HepG2 (cell line): ENCODE measurements around the gene COL8A2. TPM values are rescaled to one million over a fixed set of nuclear protein-coding genes. Genes with fewer than 3 reads are reported as not detected.

ENCODE experiments used
- ATAC-seq: fragments of 200-7000 bp; cut with Tn5 transposase; 3 replicates; pipeline ENCODE4 v1.9.1; 2020; ENCODE audit warnings: mild to moderate bottlenecking, moderate library complexity
- BruUV-seq: library from RNA; stranded (reverse); fragments of 400-500 nt; replicated peaks from 2 replicates; lab custom pipeline; 2021; lab: Mats Ljungman, UMichigan
- CTCF ChIA-PET: fragments of 300-600 bp; formaldehyde crosslinking; extraction: SDS; loops from one replicate; lab custom pipeline; 2021; ENCODE audit warnings: low total read pairs, inconsistent platforms, low intra/inter-chr PET ratio; lab: Yijun Ruan, JAX
- POLR2A ChIA-PET: fragments of 350-600 bp; sonication (Branson Sonifier 250); formaldehyde crosslinking; loops from one replicate; lab custom pipeline; 2020; ENCODE audit warnings: antibody characterized with exemption, inconsistent platforms; lab: Yijun Ruan, JAX
- DNase-seq: peaks from one replicate; pipeline ENCODE4 v3.0.0-alpha.2; 2015; ENCODE audit warnings: low spot score
- FAIRE-seq: peaks from 3 replicates; lab custom pipeline; 2011; peaks lifted over from hg19 to GRCh38; lab: Jason Lieb, UNC
- H2AFZ ChIP-seq: one replicate; pipeline ENCODE4 v1.6.1; 2011; ENCODE audit warnings: low read length, inconsistent platforms
- H3K27ac ChIP-seq: fragments of 300-600 bp; 3 replicates; pipeline ENCODE4 v1.8.0; 2011; ENCODE audit warnings: mixed run types, mild to moderate bottlenecking, mixed read lengths, low read length, inconsistent platforms; ENCODE audit not compliant: insufficient read depth; ENCODE audit errors: extremely low read length
- H3K27me3 ChIP-seq, 2 experiments: fragments of 200-600 bp in 1 of 2; 2 replicates in 1 of 2; 3 replicates in 1 of 2; pipeline versions ENCODE4 v1.6.0 to v1.8.0; 2011; ENCODE audit warnings: low read length in 2 of 2, mild to moderate bottlenecking in 2 of 2, moderate library complexity in 2 of 2, inconsistent platforms in 1 of 2; ENCODE audit not compliant: insufficient read depth in 2 of 2, control insufficient read depth in 1 of 2
- H3K36me3 ChIP-seq, 2 experiments: fragments of 200-600 bp in 1 of 2; replicated peaks in 1 of 2; 2 replicates in 1 of 2; 3 replicates in 1 of 2; pipeline versions ENCODE4 v1.5.1 to v1.8.0; 2011; ENCODE audit warnings: low read length in 2 of 2, inconsistent platforms in 1 of 2; ENCODE audit not compliant: insufficient read depth in 2 of 2, control insufficient read depth in 1 of 2
- H3K4me1 ChIP-seq: 2 replicates; pipeline ENCODE4 v1.5.1; 2012; ENCODE audit warnings: low read length, inconsistent platforms; ENCODE audit not compliant: insufficient read depth
- H3K4me2 ChIP-seq: 2 replicates; pipeline ENCODE4 v1.6.0; 2011; ENCODE audit warnings: low read depth, low read length, inconsistent platforms
- H3K4me3 ChIP-seq, 3 experiments: fragments of 200-600 bp in 1 of 3; sonication (generic), shearing (Covaris generic) in 1 of 3; replicated peaks in 1 of 3; 2 replicates each; pipeline ENCODE4 v1.5.1; 2011 to 2016; ENCODE audit warnings: low read length in 3 of 3, inconsistent platforms in 2 of 3, low read depth in 2 of 3, mild to moderate bottlenecking in 2 of 3, control low read depth in 1 of 3, mixed read lengths in 1 of 3; ENCODE audit not compliant: insufficient read depth in 1 of 3
- H3K79me2 ChIP-seq: one replicate; pipeline ENCODE4 v1.6.1; 2011; ENCODE audit warnings: low read length, inconsistent platforms; ENCODE audit not compliant: insufficient read depth
- H3K9ac ChIP-seq: 2 replicates; pipeline ENCODE4 v1.6.0; 2011; ENCODE audit warnings: mild to moderate bottlenecking, low read depth, low read length, inconsistent platforms; ENCODE audit not compliant: insufficient read depth
- H3K9me3 ChIP-seq: 2 replicates; pipeline ENCODE4 v1.5.1; 2012; ENCODE audit warnings: mild to moderate bottlenecking, low read length
- H4K20me1 ChIP-seq: 2 replicates; pipeline ENCODE4 v1.6.0; 2011; ENCODE audit warnings: inconsistent platforms, mild to moderate bottlenecking, low read length, moderate library complexity; ENCODE audit not compliant: insufficient read depth
- BHLHE40 ChIP-seq: IDR thresholded peaks from 2 replicates; pipeline ENCODE4 v1.6.1; 2011; ENCODE audit warnings: low read length, improper control_type of control experiment
- DMTF1 ChIP-seq: sonication (generic); formaldehyde crosslinking; IDR thresholded peaks from 2 replicates; pipeline ENCODE4 v1.4.0; 2020; ENCODE audit warnings: mild to moderate bottlenecking, missing genetic modification reagents
- FOXK2 ChIP-seq: fragments of 450-650 bp; IDR thresholded peaks from 2 replicates; pipeline ENCODE4 v1.6.1; 2016
- HOXA7 ChIP-seq: sonication (generic); formaldehyde crosslinking; IDR thresholded peaks from 2 replicates; pipeline ENCODE4 v1.8.1; 2022; ENCODE audit warnings: mild to moderate bottlenecking, missing genetic modification reagents, moderate library complexity
- KLF9 ChIP-seq: IDR thresholded peaks from 2 replicates; pipeline ENCODE4 v1.6.1; 2016; ENCODE audit warnings: low read depth
- SIX4 ChIP-seq: sonication (generic); formaldehyde crosslinking; IDR thresholded peaks from 2 replicates; pipeline ENCODE4 v1.4.0; 2020; ENCODE audit warnings: missing genetic modification reagents
- SRF ChIP-seq: IDR thresholded peaks from 2 replicates; pipeline ENCODE4 v1.6.1; 2011; ENCODE audit warnings: mild to moderate bottlenecking, low read depth, low read length, moderate library complexity
- TCF7L2 ChIP-seq: IDR thresholded peaks from 2 replicates; pipeline ENCODE4 v1.6.1; 2011; ENCODE audit warnings: mild to moderate bottlenecking, low read depth, low read length, moderate library complexity
- TRIM22 ChIP-seq: fragments of 450-650 bp; IDR thresholded peaks from 2 replicates; pipeline ENCODE4 v1.6.1; 2017
- ZNF160 ChIP-seq: sonication (generic); formaldehyde crosslinking; IDR thresholded peaks from 2 replicates; pipeline ENCODE4 v1.8.0; 2022; ENCODE audit warnings: mild to moderate bottlenecking, inconsistent platforms, missing genetic modification reagents
- ZNF225 ChIP-seq: sonication (generic); formaldehyde crosslinking; IDR thresholded peaks from 2 replicates; pipeline ENCODE4 v1.4.0; 2020; ENCODE audit warnings: mild to moderate bottlenecking, missing genetic modification reagents
- ZNF343 ChIP-seq: sonication (generic); formaldehyde crosslinking; IDR thresholded peaks from 2 replicates; pipeline ENCODE4 v1.4.0; 2020; ENCODE audit warnings: mild to moderate bottlenecking, missing genetic modification reagents
- ZNF557 ChIP-seq: sonication (generic); formaldehyde crosslinking; IDR thresholded peaks from 2 replicates; pipeline ENCODE4 v1.4.0; 2020; ENCODE audit warnings: missing genetic modification reagents
- ZNF570 ChIP-seq: sonication (generic); formaldehyde crosslinking; IDR thresholded peaks from 2 replicates; pipeline ENCODE4 v1.4.0; 2020; ENCODE audit warnings: mild to moderate bottlenecking, missing genetic modification reagents, borderline replicate concordance
- ZNF652 ChIP-seq: IDR thresholded peaks from 2 replicates; pipeline ENCODE4 v1.6.1; 2016; ENCODE audit warnings: low read depth, borderline replicate concordance
- WGBS: methylation state at CpG from one replicate; pipeline ENCODE4 v1.1.6; 2017; ENCODE audit warnings: low lambda C conversion rate; 5-methylcytosine and 5-hydroxymethylcytosine counted together
- in situ Hi-C: cut with HindIII; loops from 2 replicates; pipeline ENCODE4 v1.10.0; 2017; ENCODE audit warnings: low pct_unique_long_range_greater_than_20kb; ENCODE audit not compliant: extremely low pct_ligation_motif_present
- intact Hi-C: fragments of 100-400 bp; cut with micrococcal nuclease; formaldehyde crosslinking; loops from one replicate; pipeline ENCODE4 v1.10.0; 2022; ENCODE audit not compliant: unreplicated experiment
- polyA plus RNA-seq, 8 experiments: library from polyadenylated mRNA; depleted of rRNA in 3 of 8; stranded (reverse) in 7 of 8; unstranded in 1 of 8; fragments of >200 nt; fragmentation: Illumina TruSeq in 4 of 8; extraction: Trizol in 4 of 8; gene quantifications; 2 replicates each; pipeline versions ENCODE4 v1.2.1 to v1.2.3, GENCODE V29; 2011 to 2016; ENCODE audit warnings: low read depth in 4 of 8, missing spikeins in 1 of 8, mixed read lengths in 1 of 8; ENCODE audit not compliant: insufficient read depth in 1 of 8
- total RNA-seq, 5 experiments: library from RNA; depleted of rRNA; stranded (reverse); fragments of >200 nt; fragmentation: Illumina TruSeq; extraction: Trizol; gene quantifications; 2 replicates each; pipeline ENCODE4 v1.2.3, GENCODE V29; 2016; ENCODE audit warnings: low read depth in 1 of 5
- TF ChIP-seq, protein P1 (sequence below): sonication (generic); formaldehyde crosslinking; conservative IDR thresholded peaks from 2 replicates; pipeline ENCODE4 v1.8.1; 2023; ENCODE audit warnings: missing genetic modification reagents
- TF ChIP-seq, protein P2 (sequence below): sonication (generic); formaldehyde crosslinking; IDR thresholded peaks from 2 replicates; pipeline ENCODE4 v1.8.1; 2023; ENCODE audit warnings: mild to moderate bottlenecking, missing genetic modification reagents

Gene COL8A2
- total and polyA plus RNA-seq, 2 of the 13 experiments (the other 11 are each of a cell fraction or from before 2014, with no cell fraction given): 0.13 to 0.24 TPM

DNA sequence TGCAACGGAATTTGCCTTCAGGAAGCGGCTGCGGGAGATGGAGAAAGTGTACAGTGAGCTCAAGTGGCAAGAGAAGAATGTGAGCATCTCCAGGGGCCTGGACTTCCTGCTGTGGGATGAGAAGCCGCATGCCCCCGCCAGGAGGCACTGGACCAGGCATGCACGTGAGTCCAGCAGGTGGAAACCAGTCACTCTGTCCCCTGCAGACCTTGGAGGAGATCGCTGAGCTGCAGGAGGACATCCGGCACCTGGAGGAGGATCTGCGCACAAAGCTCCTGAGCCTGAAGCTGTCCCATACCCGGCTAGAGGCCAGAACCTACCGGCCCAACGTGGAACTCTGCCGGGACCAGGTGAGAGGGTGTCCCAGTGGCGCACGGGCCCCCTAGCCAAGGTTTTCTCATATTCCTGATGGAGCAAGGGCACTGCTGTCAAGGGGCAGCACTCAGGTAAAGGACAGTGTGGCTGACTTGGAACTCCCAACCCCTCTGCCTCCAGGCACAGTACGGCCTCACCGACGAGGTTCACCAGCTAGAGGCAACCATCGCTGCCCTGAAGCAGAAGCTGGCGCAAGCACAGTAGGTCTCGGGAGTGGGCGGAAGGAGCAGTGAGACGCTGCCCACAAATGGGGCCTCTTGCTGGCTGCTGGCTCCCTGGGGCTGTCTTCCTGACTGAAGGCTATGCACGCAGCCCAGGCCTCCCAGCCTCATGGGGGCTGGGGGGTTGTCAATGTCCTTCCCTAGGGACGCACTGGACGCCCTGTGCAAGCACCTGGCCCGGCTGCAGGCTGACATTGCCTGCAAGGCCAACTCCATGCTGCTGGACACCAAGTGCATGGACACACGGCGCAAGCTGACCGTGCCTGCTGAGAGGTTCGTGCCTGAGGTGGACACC, 37.5 kb downstream of the COL8A2 start (continued):
- TF ChIP-seq ZNF343 (CRISPR knock-in tag) (no peak), TRIM22 (no peak), BHLHE40 (peak; percentile 74), TCF7L2 (no peak), KLF9 (no peak), SIX4 (CRISPR knock-in tag) (no peak), ZNF570 (CRISPR knock-in tag) (no peak)

DNA sequence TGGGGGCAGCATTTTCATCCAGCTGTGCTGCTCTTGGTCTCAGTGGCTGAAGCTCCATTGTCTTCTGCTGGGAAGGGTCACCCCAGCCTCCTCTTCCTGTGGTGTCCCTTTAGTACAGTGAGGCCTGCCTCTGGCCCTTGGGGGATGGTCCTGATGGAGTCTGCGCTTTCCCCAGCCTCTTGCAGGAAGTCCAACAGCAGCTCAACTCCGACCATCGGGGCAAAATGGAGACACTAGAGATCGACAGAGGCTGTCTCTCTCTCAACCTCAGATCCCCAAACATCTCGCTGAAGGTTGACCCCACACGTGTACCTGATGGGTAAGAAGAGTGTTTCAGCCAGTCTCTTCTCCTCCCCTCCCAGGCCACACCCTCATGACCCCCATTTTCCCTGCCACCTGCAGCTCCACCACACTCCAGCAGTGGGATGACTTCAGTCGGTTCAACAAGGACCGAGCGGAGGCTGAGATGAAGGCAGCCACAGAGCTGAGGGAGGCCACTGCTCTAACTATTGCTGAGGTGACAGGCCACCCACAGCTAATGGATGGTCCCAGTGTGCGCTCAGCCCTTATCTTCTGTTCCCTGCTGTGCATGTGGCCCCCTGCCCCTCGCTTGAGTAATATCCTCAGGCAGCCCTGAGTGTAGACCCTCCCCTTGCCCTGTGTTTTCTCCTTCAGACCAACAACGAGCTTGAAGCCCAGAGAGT, 38.3 kb downstream of the COL8A2 start:
- WGBS: 77% methylated on average over 12 of the region's 12 CpGs
- POLR2A ChIA-PET: interaction anchor here (1.8 kb wide), 1 partner anchor 314 kb away, joined by 5 read pairs; no protein-coding TSS in a partner anchor
- Histone ChIP-seq H3K4me2 (no peak overlapping the region), H3K36me3 (peaks cover 4 to 9% of the 10 kb centered on the region in 2 experiments; a peak in 3 of 5 replicates), H3K27me3 (peaks cover 0 to 2% of the 10 kb centered on the region in 2 experiments; a peak in 1 of 5 replicates), H3K79me2 (peaks cover 21% of the 10 kb centered on the region), H3K4me3 (no peak overlapping the region), H2AFZ (no peak overlapping the region), H3K9me3 (no peaks in the 10 kb centered on the region), H4K20me1 (no peaks in the 10 kb centered on the region), H3K4me1 (peaks cover 30% of the 10 kb centered on the region), H3K9ac (no peak overlapping the region), H3K27ac (no peak overlapping the region)
- FAIRE-seq: no peak
- BruUV-seq: no TSS peak
- ATAC-seq: no peak
- CTCF ChIA-PET: no interaction called here
- intact Hi-C loops (no loop called here), in situ Hi-C loops (no loop called here)
- no peak for DNase-seq
- no peak for TF ChIP-seq DMTF1 (CRISPR knock-in tag)
- TF ChIP-seq ZNF557 (CRISPR knock-in tag): no peak
- no peak for TF ChIP-seq ZNF225 (CRISPR knock-in tag)
- no peak for TF ChIP-seq HOXA7 (CRISPR knock-in tag)
- TF ChIP-seq, protein P1, sequence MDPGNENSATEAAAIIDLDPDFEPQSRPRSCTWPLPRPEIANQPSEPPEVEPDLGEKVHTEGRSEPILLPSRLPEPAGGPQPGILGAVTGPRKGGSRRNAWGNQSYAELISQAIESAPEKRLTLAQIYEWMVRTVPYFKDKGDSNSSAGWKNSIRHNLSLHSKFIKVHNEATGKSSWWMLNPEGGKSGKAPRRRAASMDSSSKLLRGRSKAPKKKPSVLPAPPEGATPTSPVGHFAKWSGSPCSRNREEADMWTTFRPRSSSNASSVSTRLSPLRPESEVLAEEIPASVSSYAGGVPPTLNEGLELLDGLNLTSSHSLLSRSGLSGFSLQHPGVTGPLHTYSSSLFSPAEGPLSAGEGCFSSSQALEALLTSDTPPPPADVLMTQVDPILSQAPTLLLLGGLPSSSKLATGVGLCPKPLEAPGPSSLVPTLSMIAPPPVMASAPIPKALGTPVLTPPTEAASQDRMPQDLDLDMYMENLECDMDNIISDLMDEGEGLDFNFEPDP (CRISPR knock-in tag): no peak
- no peak for TF ChIP-seq ZNF652 (CRISPR knock-in tag)
- TF ChIP-seq SRF: no peak
- no peak for TF ChIP-seq ZNF160 (CRISPR knock-in tag)
- TF ChIP-seq, protein P2, sequence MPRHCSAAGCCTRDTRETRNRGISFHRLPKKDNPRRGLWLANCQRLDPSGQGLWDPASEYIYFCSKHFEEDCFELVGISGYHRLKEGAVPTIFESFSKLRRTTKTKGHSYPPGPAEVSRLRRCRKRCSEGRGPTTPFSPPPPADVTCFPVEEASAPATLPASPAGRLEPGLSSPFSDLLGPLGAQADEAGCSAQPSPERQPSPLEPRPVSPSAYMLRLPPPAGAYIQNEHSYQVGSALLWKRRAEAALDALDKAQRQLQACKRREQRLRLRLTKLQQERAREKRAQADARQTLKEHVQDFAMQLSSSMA (CRISPR knock-in tag): no peak
- TF ChIP-seq FOXK2: no peak
